ENCODE data around the gene RIBC2. TPM values are rescaled to one million over a fixed set of nuclear protein-coding genes. Genes with fewer than 3 reads are reported as not detected.
A peak's percentile ranks its signal among the peaks of the same experiment; 100 is the strongest.

The RIBC2 gene
- polyA plus RNA-seq, 1 of the 3 experiments (the other 2 are of a cell fraction) = not detected

DNA sequence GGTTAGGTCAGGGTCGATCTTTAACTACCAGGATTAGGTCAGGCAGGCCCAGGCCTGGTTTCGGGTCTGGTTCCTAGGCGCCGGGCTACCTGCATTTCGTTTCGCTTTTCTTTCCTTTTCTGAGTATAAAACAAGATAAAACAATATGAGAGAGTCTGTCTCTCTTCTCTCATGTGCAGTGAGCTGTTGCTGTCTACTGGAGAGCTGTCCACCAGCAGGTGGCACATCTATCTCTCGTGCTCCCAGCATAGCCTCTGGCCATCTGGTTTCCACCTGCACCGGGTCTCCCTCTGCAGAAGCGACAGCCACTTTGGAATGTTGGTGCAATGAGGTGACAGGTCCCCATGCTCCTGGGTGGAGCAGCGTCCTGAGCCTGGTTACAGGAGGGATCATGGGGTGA lies 27.6 kb downstream of the RIBC2 start:
- TF ChIP-seq RCOR1 (IDR thresholded peaks at IDR 0.05; ENCODE audit: low read length) (0 out of 2 replicates have a peak, but pooled peaks have one; percentile 21), SIN3A (IDR thresholded peaks at IDR 0.05; ENCODE audit: borderline replicate concordance, low read depth, low read length) (0 out of 2 replicates have a peak, but pooled peaks have one; percentile 60), MAX (IDR thresholded peaks at IDR 0.05; ENCODE audit: low read depth) (peak; percentile 96), RAD21 (IDR thresholded peaks at IDR 0.05; ENCODE audit: low read length) (peak; percentile 71), POLR2AphosphoS5 (IDR thresholded peaks at IDR 0.05; ENCODE audit: low read depth, low read length) (no peak), TCF12 (IDR thresholded peaks at IDR 0.05) (peak; percentile 89), MEF2A (IDR thresholded peaks at IDR 0.05; ENCODE audit: borderline replicate concordance, low read depth) (no peak), RFX5 (IDR thresholded peaks at IDR 0.05; ENCODE audit: low read length) (no peak), EZH2phosphoT487 (IDR thresholded peaks at IDR 0.05; ENCODE audit: borderline replicate concordance, low read depth) (no peak), RXRA (IDR thresholded peaks at IDR 0.05; ENCODE audit: borderline replicate concordance, low read depth) (no peak), SMC3 (IDR thresholded peaks at IDR 0.05; ENCODE audit: low read depth, low read length) (peak; percentile 92)
- TF ChIP-seq, protein P1, sequence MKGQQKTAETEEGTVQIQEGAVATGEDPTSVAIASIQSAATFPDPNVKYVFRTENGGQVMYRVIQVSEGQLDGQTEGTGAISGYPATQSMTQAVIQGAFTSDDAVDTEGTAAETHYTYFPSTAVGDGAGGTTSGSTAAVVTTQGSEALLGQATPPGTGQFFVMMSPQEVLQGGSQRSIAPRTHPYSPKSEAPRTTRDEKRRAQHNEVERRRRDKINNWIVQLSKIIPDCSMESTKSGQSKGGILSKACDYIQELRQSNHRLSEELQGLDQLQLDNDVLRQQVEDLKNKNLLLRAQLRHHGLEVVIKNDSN (IDR thresholded peaks at IDR 0.05; ENCODE audit: borderline replicate concordance, low read depth) = no peak
- TF ChIP-seq, protein P2, sequence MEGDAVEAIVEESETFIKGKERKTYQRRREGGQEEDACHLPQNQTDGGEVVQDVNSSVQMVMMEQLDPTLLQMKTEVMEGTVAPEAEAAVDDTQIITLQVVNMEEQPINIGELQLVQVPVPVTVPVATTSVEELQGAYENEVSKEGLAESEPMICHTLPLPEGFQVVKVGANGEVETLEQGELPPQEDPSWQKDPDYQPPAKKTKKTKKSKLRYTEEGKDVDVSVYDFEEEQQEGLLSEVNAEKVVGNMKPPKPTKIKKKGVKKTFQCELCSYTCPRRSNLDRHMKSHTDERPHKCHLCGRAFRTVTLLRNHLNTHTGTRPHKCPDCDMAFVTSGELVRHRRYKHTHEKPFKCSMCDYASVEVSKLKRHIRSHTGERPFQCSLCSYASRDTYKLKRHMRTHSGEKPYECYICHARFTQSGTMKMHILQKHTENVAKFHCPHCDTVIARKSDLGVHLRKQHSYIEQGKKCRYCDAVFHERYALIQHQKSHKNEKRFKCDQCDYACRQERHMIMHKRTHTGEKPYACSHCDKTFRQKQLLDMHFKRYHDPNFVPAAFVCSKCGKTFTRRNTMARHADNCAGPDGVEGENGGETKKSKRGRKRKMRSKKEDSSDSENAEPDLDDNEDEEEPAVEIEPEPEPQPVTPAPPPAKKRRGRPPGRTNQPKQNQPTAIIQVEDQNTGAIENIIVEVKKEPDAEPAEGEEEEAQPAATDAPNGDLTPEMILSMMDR (IDR thresholded peaks at IDR 0.05) = peak; percentile 81

DNA sequence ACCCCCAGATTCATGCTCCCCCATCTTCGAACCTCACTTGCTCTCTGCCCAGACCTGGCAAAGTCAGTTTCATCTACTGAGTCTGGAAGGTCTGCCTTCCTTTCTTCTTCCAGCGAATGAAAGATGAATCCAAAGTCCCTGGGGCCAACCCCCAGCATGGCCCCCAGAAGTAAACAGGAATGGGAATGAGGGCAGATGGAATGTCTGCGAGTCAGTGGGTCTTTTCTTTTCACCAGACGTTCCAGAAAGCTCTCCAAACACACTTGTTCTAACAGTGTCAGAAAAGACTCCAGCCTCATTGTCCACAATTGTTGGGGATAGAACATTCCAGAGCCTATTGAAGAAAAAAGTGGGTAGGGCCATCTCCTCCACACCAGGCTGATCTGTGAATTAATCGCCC lies 28.6 kb downstream of the RIBC2 start:
- Histone ChIP-seq H3K79me2 (ENCODE audit: insufficient read depth) (no peaks in the 10 kb centered on the region), H3K27me3 (ENCODE audit: insufficient read depth) (no peaks in the 10 kb centered on the region), H3K9ac (no peak overlapping the region), H3K36me3 (replicated peaks in 1 of 2; ENCODE audit: control insufficient read depth in 1 of 2, insufficient read depth in 2 of 2, low read length in 1 of 2) (no peaks in the 10 kb centered on the region), H3K27ac (ENCODE audit: low read depth in 2 of 2, low read length in 1 of 2) (no peak overlapping the region), H3K9me3 (no peaks in the 10 kb centered on the region), H3F3A (replicated peaks; ENCODE audit: insufficient read depth) (no peaks in the 10 kb centered on the region), H3K4me3 (ENCODE audit: low read depth in 2 of 2, low read length in 1 of 2) (no peak overlapping the region), H3K4me1 (ENCODE audit: control insufficient read depth in 1 of 2, insufficient read depth in 2 of 2, low read depth in 1 of 2, low read length in 1 of 2) (peaks cover 0 to 6% of the 10 kb centered on the region in 2 experiments; a peak in 1 of 4 replicates), H3K4me2 (no peak overlapping the region), H2AFZ (ENCODE audit: low read depth) (no peak overlapping the region), H3K9me2 (no peaks in the 10 kb centered on the region), H4K20me1 (ENCODE audit: insufficient read depth) (no peaks in the 10 kb centered on the region)
- 78% methylated on average over 4 of the region's 5 CpGs for WGBS (ENCODE audit: low lambda C conversion rate)
- ChIA-PET POLR2A (no interaction called here), CTCF (interaction anchor here (0.8 to 7.8 kb wide), 8 partner anchors 10 to 169 kb away, joined by 3 to 108 read pairs (median 4); no protein-coding TSS in a partner anchor)
- DNase-seq = no peak
- TF ChIP-seq SIN3A (IDR thresholded peaks at IDR 0.05; ENCODE audit: borderline replicate concordance, low read depth, low read length) = no peak
- TF ChIP-seq, protein P1 (IDR thresholded peaks at IDR 0.05; ENCODE audit: borderline replicate concordance, low read depth) = no peak
- no peak for TF ChIP-seq RXRA (IDR thresholded peaks at IDR 0.05; ENCODE audit: borderline replicate concordance, low read depth)
- no peak for TF ChIP-seq MAX (IDR thresholded peaks at IDR 0.05; ENCODE audit: low read depth)
- no peak for TF ChIP-seq NRF1 (IDR thresholded peaks at IDR 0.05; ENCODE audit: low read depth, low read length)
- TF ChIP-seq, protein P2 (IDR thresholded peaks at IDR 0.05) = no peak
- no peak for TF ChIP-seq GATA2 (CRISPR knock-in tag; IDR thresholded peaks at IDR 0.05)
- TF ChIP-seq FOSL2 (IDR thresholded peaks at IDR 0.05; ENCODE audit: borderline replicate concordance, low read depth) = no peak
- no peak for TF ChIP-seq FOXJ3 (CRISPR knock-in tag; IDR thresholded peaks at IDR 0.05)
- no peak for TF ChIP-seq RCOR1 (IDR thresholded peaks at IDR 0.05; ENCODE audit: low read length)
- no peak for TF ChIP-seq EP300 (IDR thresholded peaks at IDR 0.05; ENCODE audit: borderline replicate concordance in 1 of 2, low read depth in 1 of 2, low read length in 1 of 2)
- no peak for TF ChIP-seq CHD2 (IDR thresholded peaks at IDR 0.05; ENCODE audit: low read length, partially characterized antibody)
- TF ChIP-seq EZH2phosphoT487 (IDR thresholded peaks at IDR 0.05; ENCODE audit: borderline replicate concordance, low read depth) = no peak
- no peak for TF ChIP-seq POLR2AphosphoS5 (IDR thresholded peaks at IDR 0.05; ENCODE audit: low read depth, low read length)

More for the DNA sequence above, 27.6 kb downstream of the RIBC2 start:
- H3K9me2 ChIP-seq = no peaks in the 10 kb centered on the region
- no peaks in the 10 kb centered on the region for H3K27me3 ChIP-seq (ENCODE audit: insufficient read depth)
- H3K36me3 ChIP-seq (replicated peaks in 1 of 2; ENCODE audit: control insufficient read depth in 1 of 2, insufficient read depth in 2 of 2, low read length in 1 of 2) = no peaks in the 10 kb centered on the region
- H3K4me1 ChIP-seq (ENCODE audit: control insufficient read depth in 1 of 2, insufficient read depth in 2 of 2, low read depth in 1 of 2, low read length in 1 of 2) = peaks cover 0 to 6% of the 10 kb centered on the region in 2 experiments; a peak in 1 of 4 replicates
- no peaks in the 10 kb centered on the region for H3K9me3 ChIP-seq
- no peak overlapping the region for H3K9ac ChIP-seq
- H3K27ac ChIP-seq (ENCODE audit: low read depth in 2 of 2, low read length in 1 of 2) = no peak overlapping the region
- no peak overlapping the region for H3K4me2 ChIP-seq
- POLR2A ChIA-PET = interaction anchor here (1.7 kb wide), 1 partner anchor 112 kb away, joined by 6 read pairs; no protein-coding TSS in a partner anchor
- WGBS (ENCODE audit: low lambda C conversion rate) = 18% methylated on average over 8 of the region's 10 CpGs
- DNase-seq = peak; percentile 70
- CTCF ChIA-PET = interaction anchor here (0.6 to 7.8 kb wide), 13 partner anchors 11 to 170 kb away, joined by 3 to 108 read pairs (median 4); no protein-coding TSS in a partner anchor
- no peak overlapping the region for H2AFZ ChIP-seq (ENCODE audit: low read depth)
- H3K4me3 ChIP-seq (ENCODE audit: low read depth in 2 of 2, low read length in 1 of 2) = no peak overlapping the region
- no peaks in the 10 kb centered on the region for H3K79me2 ChIP-seq (ENCODE audit: insufficient read depth)
- no peaks in the 10 kb centered on the region for H3F3A ChIP-seq (replicated peaks; ENCODE audit: insufficient read depth)
- H4K20me1 ChIP-seq (ENCODE audit: insufficient read depth) = no peaks in the 10 kb centered on the region

Measured in SK-N-SH (cell line).